ENCODE data around the gene SPATA31D3. TPM values are rescaled to one million over a fixed set of nuclear protein-coding genes. Genes with fewer than 3 reads are reported as not detected.

The SPATA31D3 gene
- total RNA-seq, 1 experiment from 2014 or later: not detected

DNA sequence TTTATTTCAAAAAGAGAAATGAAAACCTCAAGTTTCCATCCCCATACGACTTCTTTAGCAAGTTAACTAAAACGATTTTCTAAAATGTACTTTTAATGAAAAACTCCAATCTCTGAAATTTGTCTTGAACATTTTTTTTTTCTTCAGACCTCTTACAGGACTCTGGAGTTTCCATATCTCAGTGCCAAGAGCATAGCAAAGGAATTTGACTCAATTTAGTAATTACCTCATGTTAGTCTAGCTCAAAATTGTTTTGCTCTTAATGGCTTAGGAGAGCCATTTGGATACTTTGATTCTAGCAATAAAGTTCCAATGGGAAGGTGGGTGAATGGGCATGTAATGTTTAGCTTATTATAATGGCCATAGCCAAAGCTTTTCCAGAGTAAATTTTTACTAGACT lies 41.1 kb upstream of the SPATA31D3 start:
- Mint-ChIP-seq H3K9me3 (no peaks in the 10 kb centered on the region), H3K4me3 (no peak overlapping the region), H3K27me3 (ENCODE audit: low read depth) (no peaks in the 10 kb centered on the region), H3K36me3 (ENCODE audit: insufficient read depth in 1 of 3, low read depth in 3 of 3) (no peaks in the 10 kb centered on the region), H3K4me1 (peaks cover 6 to 12% of the 10 kb centered on the region in 2 experiments; a peak in 2 of 4 replicates), H3K27ac (no peak overlapping the region)
- no peaks in the 10 kb centered on the region for H4K20me1 ChIP-seq (ENCODE audit: control insufficient read depth, insufficient read depth, insufficient read length)
- no peak overlapping the region for H3K14ac ChIP-seq (ENCODE audit: insufficient read depth, low read length)
- no peak for DNase-seq
- no peak overlapping the region for H3T11ph ChIP-seq (ENCODE audit: low read length)
- no peak overlapping the region for H3K27ac ChIP-seq (ENCODE audit: insufficient read length, low read depth, low read length)
- no peak overlapping the region for H3K56ac ChIP-seq (ENCODE audit: insufficient read length, low read depth, low read length)
- TF ChIP-seq CTCF (conservative IDR thresholded peaks at IDR 0.05): no peak
- no CpG with 5 or more reads among the region's 2 CpGs for WGBS (ENCODE audit: extremely low coverage, insufficient read length, low lambda C conversion rate)
- H3K79me2 ChIP-seq (ENCODE audit: insufficient read depth, low read length): no peaks in the 10 kb centered on the region
- H2BK15ac ChIP-seq (ENCODE audit: low read depth, low read length): no peak overlapping the region
- H3K4me1 ChIP-seq (ENCODE audit: insufficient read depth, low read length): no peaks in the 10 kb centered on the region; the same call in 1 of the 2 replicates
- no peak overlapping the region for H3K4ac ChIP-seq (ENCODE audit: low read depth, low read length)
- H3K27me3 ChIP-seq (ENCODE audit: insufficient read depth, low read length): no peaks in the 10 kb centered on the region
- H3K9me3 ChIP-seq (ENCODE audit: control insufficient read depth, low read depth, low read length): no peaks in the 10 kb centered on the region
- no peak overlapping the region for H3K4me2 ChIP-seq (ENCODE audit: insufficient read depth, insufficient read length, low read length)
- H3K23me2 ChIP-seq (ENCODE audit: insufficient read length, low read depth, low read length, poor library complexity, severe bottlenecking): no peaks in the 10 kb centered on the region
- H2AK5ac ChIP-seq (ENCODE audit: insufficient read length, low read length): no peak overlapping the region
- H2BK20ac ChIP-seq (ENCODE audit: low read depth, low read length, poor library complexity, severe bottlenecking): no peak overlapping the region
- H3K79me1 ChIP-seq (ENCODE audit: insufficient read depth, low read depth, low read length, poor library complexity, severe bottlenecking): no peaks in the 10 kb centered on the region
- no peak overlapping the region for H4K8ac ChIP-seq (replicated peaks; ENCODE audit: insufficient read length, low read depth, low read length)
- no peak overlapping the region for H4K5ac ChIP-seq (ENCODE audit: insufficient read length, low read depth, low read length)
- H2BK12ac ChIP-seq (ENCODE audit: insufficient read length, low read depth, low read length): no peak overlapping the region
- no peak overlapping the region for H2BK120ac ChIP-seq (ENCODE audit: low read depth, low read length, poor library complexity, severe bottlenecking)
- no peak overlapping the region for H4K91ac ChIP-seq (ENCODE audit: insufficient read length, low read depth, low read length)
- no peak overlapping the region for H3K23ac ChIP-seq (ENCODE audit: insufficient read length, low read depth, low read length)
- H3K9ac ChIP-seq (ENCODE audit: extremely low read depth, insufficient read length, low read length): no peak overlapping the region
- H2BK5ac ChIP-seq (ENCODE audit: insufficient read length, low read length): no peak overlapping the region
- H2AFZ ChIP-seq (ENCODE audit: low read length): no peak overlapping the region
- H3K18ac ChIP-seq (ENCODE audit: insufficient read length, low read depth, low read length): no peak overlapping the region

Data from H9 (cell line).